GM21381 (cell line): ENCODE data around the gene CGB1.
"Not testable (repeated sequence)": the region's sequence is repeated elsewhere in the genome, so short reads cannot be mapped to it uniquely, and the experiment has no call there.

Experiments
- ATAC-seq: cut with Tn5 transposase; IDR thresholded peaks from one replicate; pipeline ENCODE4 v1.9.1; 2021; ENCODE audit warnings: mild to moderate bottlenecking, moderate library complexity; ENCODE audit not compliant: unreplicated experiment

CGB1 gene

DNA sequence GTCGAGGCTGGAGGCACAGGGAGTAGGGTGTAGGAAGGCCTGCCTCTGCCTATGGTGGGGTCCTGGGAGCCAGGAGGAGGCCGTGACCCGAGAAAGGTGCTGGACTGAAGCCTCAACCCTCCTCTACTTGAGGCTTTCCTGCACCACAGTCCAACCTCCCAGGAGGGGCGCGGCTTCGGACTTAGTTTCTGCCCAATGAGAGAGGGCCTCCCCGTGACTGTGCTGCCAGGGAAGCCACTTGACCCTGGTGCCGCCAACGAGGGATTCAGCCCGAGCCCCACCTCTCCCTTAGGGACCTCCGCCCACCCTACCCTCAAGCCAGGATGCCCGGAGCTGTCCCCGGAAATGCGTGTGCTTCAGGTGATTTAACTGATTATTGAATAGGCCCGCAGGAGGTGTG is 12.5 kb downstream of the CGB1 start, which contains the start of gene CGB3:
CGB3 (minus strand) TSS at position 101 of the 400 bp plus-strand sequence. CDS start 362 bp downstream, outside the sequence.
- not testable (repeated sequence) for ATAC-seq

GRCh38 chr19:49022116-49022515 is 14.6 kb downstream of the CGB1 start:
- ATAC-seq = no peak

- ATAC-seq = no peak
Measured at GRCh38 chr19:49020931-49021895, 15.5 kb downstream of the CGB1 start.

- ATAC-seq = no peak
Measured at GRCh38 chr19:49020342-49020741, 16.4 kb downstream of the CGB1 start.

DNA sequence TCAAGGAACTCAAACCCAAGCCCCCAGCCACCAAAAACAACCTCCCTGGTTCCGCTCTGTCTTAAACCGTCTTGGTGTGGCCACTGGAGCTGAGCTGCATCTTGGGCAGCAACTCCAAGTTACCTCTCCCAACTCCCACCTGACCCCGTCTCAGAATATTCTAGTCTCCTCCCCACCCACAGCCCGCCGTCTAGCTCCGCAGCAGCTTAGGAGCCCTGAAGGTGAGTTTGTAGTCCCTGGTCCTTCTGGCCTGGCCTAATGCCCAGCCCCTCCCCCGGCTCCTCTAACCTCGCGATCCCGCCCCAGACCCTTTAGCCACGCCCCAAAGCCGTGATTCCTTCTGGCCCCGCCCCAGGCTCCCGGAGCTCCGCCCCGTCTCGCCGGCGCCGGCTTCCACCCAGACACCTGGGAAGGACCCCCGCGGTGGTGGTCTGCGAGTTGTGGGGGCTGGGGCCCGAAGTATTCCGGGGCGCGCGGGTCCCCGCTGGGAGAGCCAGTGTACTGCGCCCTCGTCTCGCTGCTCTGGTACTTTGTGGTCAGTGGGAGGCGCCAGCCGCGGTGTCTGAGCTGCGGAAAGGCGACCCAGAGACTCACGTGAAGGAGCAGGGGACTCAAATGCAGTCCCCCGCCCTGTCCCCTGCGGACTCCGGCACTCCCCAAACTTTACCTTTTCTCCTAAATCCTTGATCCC is 17.3 kb downstream of the CGB1 start:
- no peak for ATAC-seq

DNA sequence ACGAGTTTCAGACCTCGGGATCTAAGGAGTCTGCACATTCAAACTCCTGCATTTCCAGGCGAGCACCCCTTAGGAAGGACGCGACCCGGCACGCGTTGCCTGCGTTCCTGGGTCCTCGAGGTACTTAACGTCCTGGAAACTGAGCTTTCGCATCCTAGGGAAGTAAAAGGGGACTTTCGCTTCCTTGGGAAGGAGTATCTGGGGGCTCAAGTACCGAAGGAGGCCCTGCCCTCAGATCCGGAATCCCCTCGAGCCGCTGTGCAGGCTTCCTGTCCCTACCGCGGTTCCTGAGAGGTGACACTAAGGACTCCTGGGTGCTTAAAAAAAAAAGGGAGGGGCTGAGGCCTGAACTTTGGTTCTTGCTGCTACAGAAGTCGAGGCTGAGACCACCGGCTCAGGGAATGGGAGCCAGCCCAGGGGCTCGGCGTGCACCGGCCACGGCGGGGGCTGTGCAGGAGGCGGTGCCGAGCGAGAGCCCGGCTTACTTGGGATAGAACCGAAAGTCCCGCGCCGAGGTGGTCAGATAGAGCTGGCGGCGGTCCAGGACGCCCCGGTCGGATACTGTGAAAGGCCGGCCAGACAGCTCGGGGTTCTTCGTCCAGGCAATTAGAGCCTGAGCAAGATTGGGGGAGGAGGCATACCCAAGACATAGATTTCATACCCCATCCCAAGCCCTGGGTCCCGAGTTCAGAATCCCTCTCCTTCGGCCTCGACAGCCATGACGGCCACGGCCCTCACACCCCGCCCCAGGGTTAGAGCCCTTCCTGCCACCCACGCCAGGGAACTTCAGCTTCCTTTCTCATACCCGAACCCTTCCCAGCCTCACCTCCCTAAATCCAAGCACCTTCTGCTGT is 18.1 kb downstream of the CGB1 start:
- not testable (repeated sequence) for ATAC-seq

- peak; percentile 57 for ATAC-seq
Measured at GRCh38 chr19:49017666-49018351, 18.9 kb downstream of the CGB1 start.

GRCh38 chr19:49017041-49017665 is 19.5 kb downstream of the CGB1 start, which contains the start of gene LHB:
Gene LHB, minus strand, starts transcription at chr19:49017091. Its CDS starts 10 bp downstream, at chr19:49017081.
- ATAC-seq = no peak

DNA sequence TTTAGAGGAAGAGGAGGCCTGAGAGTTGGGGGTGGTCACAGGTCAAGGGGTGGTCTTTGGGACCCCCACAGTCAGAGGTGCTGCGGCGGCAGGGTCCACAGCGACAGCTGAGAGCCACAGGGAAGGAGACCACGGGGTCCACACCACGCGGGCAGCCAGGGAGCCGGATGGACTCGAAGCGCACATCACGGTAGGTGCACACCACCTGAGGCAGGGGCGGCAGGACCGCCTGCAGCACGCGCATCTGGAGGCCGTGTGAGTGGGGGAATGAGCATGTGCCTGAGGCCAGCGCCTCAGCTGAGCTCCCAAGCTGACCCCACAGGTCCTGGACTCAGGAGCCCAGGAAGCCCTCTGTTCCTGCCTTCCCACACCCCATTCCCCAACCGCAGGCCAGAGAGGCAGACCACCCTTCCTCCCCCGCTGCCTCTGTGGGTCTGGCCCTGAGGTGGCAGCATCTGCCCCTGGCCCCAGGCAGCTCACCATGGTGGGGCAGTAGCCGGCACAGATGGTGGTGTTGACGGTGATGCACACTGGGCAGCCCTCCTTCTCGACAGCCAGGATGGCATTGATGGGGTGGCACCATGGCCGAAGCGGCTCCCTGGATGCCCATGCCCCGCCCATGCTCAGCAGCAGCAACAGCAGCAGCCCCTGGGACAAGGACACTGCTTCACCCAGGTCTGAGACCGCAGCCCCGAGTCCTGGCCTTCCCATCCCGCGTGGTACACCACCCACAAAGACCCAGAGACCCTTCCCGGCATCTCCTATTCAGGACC is 20.4 kb downstream of the CGB1 start:
- ATAC-seq = no peak

- ATAC-seq = no peak
Measured at GRCh38 chr19:49014870-49015255, 21.8 kb downstream of the CGB1 start.

DNA sequence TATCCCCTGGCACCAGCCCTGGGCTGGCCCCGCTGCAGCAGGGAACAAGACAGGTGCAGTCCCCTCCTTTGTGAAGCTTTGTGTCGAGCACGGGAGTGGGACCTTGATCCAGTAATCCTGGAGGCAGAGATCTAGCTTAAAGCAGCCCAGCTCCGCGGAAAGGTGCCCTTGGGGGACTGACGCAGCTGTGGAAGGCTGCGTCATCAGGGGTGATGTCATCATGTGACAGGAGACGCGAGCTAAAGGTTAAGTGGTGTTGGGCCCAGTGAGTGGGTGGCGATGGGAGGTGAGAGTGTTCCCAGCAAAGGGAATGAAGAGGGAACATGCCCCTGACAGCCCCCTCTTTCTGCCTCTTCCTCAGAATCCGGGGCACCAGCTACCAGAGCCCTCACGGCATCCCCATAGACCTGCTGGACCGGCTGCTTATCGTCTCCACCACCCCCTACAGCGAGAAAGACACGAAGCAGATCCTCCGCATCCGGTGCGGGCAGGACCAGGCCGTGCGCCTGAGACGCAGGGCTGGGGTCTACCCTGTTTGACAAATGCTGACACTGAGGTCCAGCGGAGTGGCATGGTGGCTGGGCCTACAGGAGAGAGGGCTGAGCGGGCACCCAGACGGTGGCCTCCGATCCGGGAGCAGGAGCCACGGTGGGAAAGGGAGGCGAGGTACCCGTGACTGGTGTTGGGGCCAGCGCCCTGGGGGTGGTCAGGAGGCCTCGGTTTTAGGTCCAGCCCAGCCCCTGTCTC is 22.4 kb downstream of the CGB1 start:
- ATAC-seq = no peak

GRCh38 chr19:49011194-49011593 is 25.5 kb downstream of the CGB1 start:
- no peak for ATAC-seq

DNA sequence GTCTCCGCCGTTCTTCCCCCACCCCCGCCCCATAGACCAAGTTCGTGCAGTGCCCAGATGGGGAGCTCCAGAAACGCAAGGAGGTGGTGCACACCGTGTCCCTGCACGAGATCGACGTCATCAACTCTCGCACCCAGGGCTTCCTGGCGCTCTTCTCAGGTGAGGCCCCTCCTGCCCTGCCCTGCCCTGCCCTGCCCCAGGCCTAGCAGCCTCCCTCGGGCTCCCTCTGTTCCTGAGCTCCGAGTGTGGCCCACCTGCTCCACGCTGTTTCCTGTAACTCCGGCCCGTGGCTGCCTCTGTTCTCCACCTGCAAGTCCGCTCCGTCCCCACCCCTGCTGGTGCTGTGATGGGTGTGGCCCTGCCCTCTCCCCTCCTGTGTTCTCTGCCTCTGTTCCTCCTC is 26.2 kb downstream of the CGB1 start:
- ATAC-seq = no peak

DNA sequence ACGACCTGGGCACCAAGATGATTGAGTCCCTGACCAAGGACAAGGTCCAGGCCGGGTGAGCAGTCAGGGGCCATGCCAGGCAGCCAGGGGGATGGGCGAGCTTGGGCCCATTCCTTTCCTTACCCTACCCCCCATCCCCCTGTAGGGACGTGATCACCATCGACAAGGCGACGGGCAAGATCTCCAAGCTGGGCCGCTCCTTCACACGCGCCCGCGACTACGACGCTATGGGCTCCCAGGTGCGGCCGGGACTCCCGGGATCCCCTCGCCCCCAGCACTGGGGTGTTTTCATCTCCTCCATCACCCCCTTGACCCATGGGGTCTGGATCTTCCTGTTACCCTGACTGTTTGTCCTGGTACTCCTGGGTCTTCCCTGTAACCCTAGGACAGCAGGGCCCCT is 26.9 kb downstream of the CGB1 start:
- ATAC-seq = no peak

GRCh38 chr19:49006905-49007304 is 29.8 kb downstream of the CGB1 start:
- ATAC-seq = no peak

DNA sequence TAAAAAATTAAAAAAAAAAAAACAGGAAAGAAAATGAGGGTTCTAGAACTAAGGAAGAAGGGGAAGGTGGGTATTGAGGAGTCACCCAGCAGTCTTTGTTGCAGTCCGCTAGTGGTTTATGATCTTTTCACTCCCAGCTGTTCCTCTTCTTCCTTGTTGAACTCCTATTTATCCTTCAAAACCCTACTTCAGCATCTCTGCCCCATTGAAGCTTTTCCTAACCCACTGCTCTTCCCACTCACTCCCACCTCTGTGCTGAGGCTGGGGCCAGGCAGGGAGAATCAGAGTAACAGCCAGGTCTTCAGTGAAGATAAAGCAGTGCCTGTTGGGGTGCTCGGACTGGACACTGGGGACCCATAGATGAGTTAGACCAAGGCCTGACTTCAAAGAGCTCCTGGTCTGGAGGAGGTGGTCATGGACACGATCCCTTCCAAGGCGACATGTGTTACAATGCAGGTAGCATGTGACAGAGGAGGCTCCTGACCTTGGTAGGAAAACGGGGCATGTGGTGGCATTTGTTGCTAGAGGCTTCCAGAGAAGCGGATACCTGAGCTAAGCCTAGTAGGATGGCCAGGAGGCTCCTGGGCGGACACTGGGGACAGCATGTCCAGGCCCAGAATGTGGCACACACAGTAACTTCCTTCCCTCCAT is 31.6 kb downstream of the CGB1 start:
- ATAC-seq = no peak

DNA sequence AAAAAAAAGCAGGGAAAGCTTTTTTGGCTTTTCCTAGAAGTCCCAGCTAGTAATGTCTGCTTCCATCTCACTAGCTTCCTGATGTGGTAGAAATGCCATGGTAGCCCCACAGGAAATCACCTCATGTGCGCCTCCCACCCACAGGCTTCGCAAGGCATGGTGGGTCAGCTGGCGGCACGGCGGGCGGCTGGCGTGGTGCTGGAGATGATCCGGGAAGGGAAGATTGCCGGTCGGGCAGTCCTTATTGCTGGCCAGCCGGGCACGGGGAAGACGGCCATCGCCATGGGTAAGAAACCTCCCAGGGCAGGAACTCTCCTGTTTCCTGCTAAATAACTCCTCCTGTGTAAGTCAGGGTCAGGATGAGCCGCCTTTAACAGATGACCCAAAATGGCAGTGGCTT is 32.6 kb downstream of the CGB1 start:
- ATAC-seq = no peak
